Suprapubic skin (tissue), 4 donors: Measurements from ENCODE around the gene NMD3. TPM values are rescaled to one million over a fixed set of nuclear protein-coding genes. Genes with fewer than 3 reads are reported as not detected.

ENCODE experiments used
- DNase-seq, 2 donors: peaks; one replicate each; pipeline ENCODE4 v3.0.0-alpha.2; 2019; ENCODE audit warnings: low spot score in 2 of 2
- H3K27ac ChIP-seq: fragments of 200-600 bp; sonication (generic); one replicate; pipeline ENCODE4 v1.5.1; 2019
- H3K27me3 ChIP-seq: fragments of 200-600 bp; sonication (generic); one replicate; pipeline ENCODE4 v1.5.1; 2019
- H3K36me3 ChIP-seq: fragments of 200-600 bp; sonication (generic); one replicate; pipeline ENCODE4 v1.5.1; 2019
- H3K4me1 ChIP-seq: fragments of 200-600 bp; sonication (generic); one replicate; pipeline ENCODE4 v1.5.1; 2019
- H3K4me3 ChIP-seq: fragments of 200-600 bp; sonication (generic); one replicate; pipeline ENCODE4 v1.5.1; 2019; ENCODE audit warnings: mild to moderate bottlenecking
- H3K9me3 ChIP-seq: fragments of 200-600 bp; sonication (generic); one replicate; pipeline ENCODE4 v1.5.1; 2019
- CTCF ChIP-seq, 2 donors: fragments of 200-600 bp in 1 of 2; fragments of 450-650 bp in 1 of 2; sonication (generic) in 1 of 2; IDR thresholded peaks; one replicate each; pipeline ENCODE4 v1.5.1; 2016 to 2019; ENCODE audit warnings: antibody characterized with exemption in 2 of 2, mild to moderate bottlenecking in 1 of 2, moderate library complexity in 1 of 2
- EP300 ChIP-seq: sonication (generic); formaldehyde crosslinking; IDR thresholded peaks from one replicate; pipeline ENCODE4 v1.6.1; 2017; ENCODE audit warnings: antibody characterized with exemption
- POLR2A ChIP-seq, 2 donors: fragments of 450-650 bp; IDR thresholded peaks; one replicate each; pipeline ENCODE4 v1.6.1; 2017; ENCODE audit warnings: antibody characterized with exemption in 2 of 2, mild to moderate bottlenecking in 2 of 2, moderate library complexity in 2 of 2
- POLR2AphosphoS5 ChIP-seq, 3 donors: sonication (generic); formaldehyde crosslinking; IDR thresholded peaks; one replicate each; pipeline ENCODE4 v1.6.1; 2017; ENCODE audit warnings: antibody characterized with exemption in 3 of 3
- WGBS: methylation state at CpG from one replicate; pipeline ENCODE4 v1.1.5; 2018; 5-methylcytosine and 5-hydroxymethylcytosine counted together
- total RNA-seq, 4 donors: library from RNA; depleted of rRNA; stranded (reverse); fragments of >200 nt; gene quantifications; one replicate each; pipeline ENCODE4 v1.1.0, GENCODE V29; 2016

Gene NMD3
- total RNA-seq, 4 donors from 2014 or later: 30.8 to 52.2 (median 36.2) TPM

- Histone ChIP-seq H3K4me1 (peaks cover 40% of the 10 kb centered on the region), H3K27ac (peak overlapping the region; percentile 90), H3K4me3 (peak overlapping the region; percentile 71), H3K27me3 (no peaks in the 10 kb centered on the region), H3K36me3 (peaks cover 7% of the 10 kb centered on the region), H3K9me3 (no peaks in the 10 kb centered on the region)
- DNase-seq: no peak
- 7% methylated on average over 19 of the region's 19 CpGs for whole genome bisulfite sequencing
- TF ChIP-seq POLR2AphosphoS5 (IDR thresholded peaks at IDR 0.05) (no peak), EP300 (no peak), CTCF (IDR thresholded peaks at IDR 0.05) (no peak), POLR2A (IDR thresholded peaks at IDR 0.05) (no peak)
These were observed 892 bp downstream of the NMD3 start for GRCh38 chr3:161221806-161222600.

GRCh38 chr3:161222662-161223061 is 1.6 kb downstream of the NMD3 start:
- 19% methylated on average over 2 of the region's 2 CpGs for WGBS
- peak overlapping the region; percentile 71 for H3K4me3 ChIP-seq
- no peak for TF ChIP-seq POLR2AphosphoS5 (IDR thresholded peaks at IDR 0.05)
- no peak for TF ChIP-seq EP300
- no peak for TF ChIP-seq POLR2A (IDR thresholded peaks at IDR 0.05)
- no peak for TF ChIP-seq CTCF (IDR thresholded peaks at IDR 0.05)
- H3K9me3 ChIP-seq: no peaks in the 10 kb centered on the region
- peaks cover 10% of the 10 kb centered on the region for H3K36me3 ChIP-seq
- H3K27me3 ChIP-seq: no peaks in the 10 kb centered on the region
- DNase-seq: no peak
- no peak overlapping the region for H3K27ac ChIP-seq
- H3K4me1 ChIP-seq: peaks cover 40% of the 10 kb centered on the region

GRCh38 chr3:161224786-161225185 is 3.7 kb downstream of the NMD3 start:
- TF ChIP-seq POLR2AphosphoS5 (IDR thresholded peaks at IDR 0.05) (no peak), CTCF (IDR thresholded peaks at IDR 0.05) (no peak), EP300 (no peak)
- Histone ChIP-seq H3K4me3 (no peak overlapping the region), H3K36me3 (peaks cover 28% of the 10 kb centered on the region), H3K9me3 (no peaks in the 10 kb centered on the region), H3K27ac (no peak overlapping the region), H3K4me1 (peaks cover 40% of the 10 kb centered on the region), H3K27me3 (no peaks in the 10 kb centered on the region)
- WGBS: 94% methylated on average over 8 of the region's 8 CpGs
- no peak for DNase-seq

GRCh38 chr3:161230621-161231171 is 9.6 kb downstream of the NMD3 start:
- TF ChIP-seq EP300 (no peak), CTCF (IDR thresholded peaks at IDR 0.05) (no peak), POLR2A (IDR thresholded peaks at IDR 0.05) (no peak), POLR2AphosphoS5 (IDR thresholded peaks at IDR 0.05) (no peak)
- Histone ChIP-seq H3K4me3 (no peak overlapping the region), H3K36me3 (peaks cover 59% of the 10 kb centered on the region), H3K27ac (no peak overlapping the region), H3K9me3 (no peaks in the 10 kb centered on the region), H3K4me1 (no peaks in the 10 kb centered on the region), H3K27me3 (no peaks in the 10 kb centered on the region)
- WGBS: 95% methylated on average over 2 of the region's 2 CpGs
- DNase-seq: no peak

GRCh38 chr3:161231861-161232260 is 10.8 kb downstream of the NMD3 start:
- no peak for DNase-seq
- H3K27me3 ChIP-seq: no peaks in the 10 kb centered on the region
- no peak overlapping the region for H3K27ac ChIP-seq
- no peaks in the 10 kb centered on the region for H3K9me3 ChIP-seq
- H3K4me1 ChIP-seq: no peaks in the 10 kb centered on the region
- H3K36me3 ChIP-seq: peaks cover 62% of the 10 kb centered on the region
- no peak for TF ChIP-seq EP300
- TF ChIP-seq POLR2A (IDR thresholded peaks at IDR 0.05): no peak
- TF ChIP-seq CTCF (IDR thresholded peaks at IDR 0.05): no peak
- TF ChIP-seq POLR2AphosphoS5 (IDR thresholded peaks at IDR 0.05): no peak
- no peak overlapping the region for H3K4me3 ChIP-seq
- 87% methylated on average over 2 of the region's 2 CpGs for WGBS
